Fibroblast of the aortic adventitia (primary cell): ENCODE data around the gene SLC25A42. TPM values are rescaled to one million over a fixed set of nuclear protein-coding genes. Genes with fewer than 3 reads are reported as not detected.

Experiments
- DNase-seq: peaks from one replicate; pipeline ENCODE4 v3.0.0-alpha.2; 2010; ENCODE audit warnings: low read depth
- H3K4me3 ChIP-seq: 2 replicates; pipeline ENCODE4 v1.5.1; 2011; ENCODE audit warnings: low read depth, mild to moderate bottlenecking, control low read depth, low read length, moderate library complexity
- CTCF ChIP-seq: IDR thresholded peaks from 2 replicates; pipeline ENCODE4 v1.5.1; 2011; ENCODE audit warnings: mild to moderate bottlenecking, low read length, control low read depth, inconsistent platforms; ENCODE audit not compliant: insufficient read depth
- total RNA-seq: library from RNA; depleted of rRNA; stranded (reverse); fragments of >200 nt; gene quantifications from 2 replicates; pipeline ENCODE4 v1.2.3, GENCODE V29; 2012; ENCODE audit warnings: low replicate concordance

The SLC25A42 gene
- total RNA-seq, 1 donor = 4.8 TPM

GRCh38 chr19:19162495-19162894 is 98.7 kb downstream of the SLC25A42 start:
- H3K4me3 ChIP-seq = no peak overlapping the region
- TF ChIP-seq CTCF = no peak
- no peak for DNase-seq

Other genes starting within 250 kb of the SLC25A42 start
- 17.7 and 37.3 TPM in 2 replicates for gene UPF1, start 232.0 kb upstream of the SLC25A42 start, total RNA-seq
- 1.1 and 1.6 TPM in 2 replicates for gene CERS1, start 167.8 kb upstream of the SLC25A42 start, total RNA-seq
- 67.0 and 172 TPM in 2 replicates for gene COPE, start 144.6 kb upstream of the SLC25A42 start, total RNA-seq
- 30.8 and 42.1 TPM in 2 replicates for gene DDX49, start 144.3 kb upstream of the SLC25A42 start, total RNA-seq
- 68.7 and 131 TPM in 2 replicates for gene HOMER3, start 122.8 kb upstream of the SLC25A42 start, total RNA-seq
- gene SUGP2, start 30.5 kb upstream of the SLC25A42 start, total RNA-seq = 23.1 and 35.3 TPM in 2 replicates
- 29.6 and 30.1 TPM in 2 replicates for gene ARMC6, start 30.4 kb upstream of the SLC25A42 start, total RNA-seq
- 6.7 and 9.3 TPM in 2 replicates for gene TMEM161A, start 74.5 kb downstream of the SLC25A42 start, total RNA-seq
- 0.27 TPM in 1 of 2 replicates, not detected in the other for gene MEF2B, start 106.3 kb downstream of the SLC25A42 start, total RNA-seq
- 3.5 and 13.8 TPM in 2 replicates for gene BORCS8, start 128.2 kb downstream of the SLC25A42 start, total RNA-seq
- 38.0 and 61.2 TPM in 2 replicates for gene RFXANK, start 128.3 kb downstream of the SLC25A42 start, total RNA-seq
- 3.4 and 17.8 TPM in 2 replicates for gene NR2C2AP, start 139.4 kb downstream of the SLC25A42 start, total RNA-seq
- gene NCAN, start 148.0 kb downstream of the SLC25A42 start, total RNA-seq = not detected in 2 replicates
- 0.27 TPM in 1 of 2 replicates, not detected in the other for gene TM6SF2, start 209.3 kb downstream of the SLC25A42 start, total RNA-seq